Adrenal gland (tissue), 5 donors: ENCODE measurements around the gene DCTN1.

Experiments
- POLR2A ChIP-seq, 2 donors: fragments of 450-650 bp; IDR thresholded peaks; one replicate each; pipeline ENCODE4 v1.6.1; 2017; ENCODE audit warnings: antibody characterized with exemption in 2 of 2, mild to moderate bottlenecking in 2 of 2, moderate library complexity in 1 of 2
- TF ChIP-seq, protein P1 (sequence below), 6 experiments: fragments of 450-650 bp in 4 of 6; fragments of 200-600 bp in 2 of 6; sonication (generic) in 1 of 6; IDR thresholded peaks; 1 replicate in 5 of 6; 2 replicates in 1 of 6; pipeline versions ENCODE4 v1.5.1 to v1.8.0; 2016 to 2021; ENCODE audit warnings: antibody characterized with exemption in 6 of 6, mild to moderate bottlenecking in 2 of 6, moderate library complexity in 1 of 6
- donor health status: DM: no; HTN: no; CAD: no.

GRCh38 chr2:74328573-74328972 lies 51.5 kb downstream of the DCTN1 start:
- TF ChIP-seq, protein P1, sequence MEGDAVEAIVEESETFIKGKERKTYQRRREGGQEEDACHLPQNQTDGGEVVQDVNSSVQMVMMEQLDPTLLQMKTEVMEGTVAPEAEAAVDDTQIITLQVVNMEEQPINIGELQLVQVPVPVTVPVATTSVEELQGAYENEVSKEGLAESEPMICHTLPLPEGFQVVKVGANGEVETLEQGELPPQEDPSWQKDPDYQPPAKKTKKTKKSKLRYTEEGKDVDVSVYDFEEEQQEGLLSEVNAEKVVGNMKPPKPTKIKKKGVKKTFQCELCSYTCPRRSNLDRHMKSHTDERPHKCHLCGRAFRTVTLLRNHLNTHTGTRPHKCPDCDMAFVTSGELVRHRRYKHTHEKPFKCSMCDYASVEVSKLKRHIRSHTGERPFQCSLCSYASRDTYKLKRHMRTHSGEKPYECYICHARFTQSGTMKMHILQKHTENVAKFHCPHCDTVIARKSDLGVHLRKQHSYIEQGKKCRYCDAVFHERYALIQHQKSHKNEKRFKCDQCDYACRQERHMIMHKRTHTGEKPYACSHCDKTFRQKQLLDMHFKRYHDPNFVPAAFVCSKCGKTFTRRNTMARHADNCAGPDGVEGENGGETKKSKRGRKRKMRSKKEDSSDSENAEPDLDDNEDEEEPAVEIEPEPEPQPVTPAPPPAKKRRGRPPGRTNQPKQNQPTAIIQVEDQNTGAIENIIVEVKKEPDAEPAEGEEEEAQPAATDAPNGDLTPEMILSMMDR (IDR thresholded peaks at IDR 0.05): no peak
- TF ChIP-seq POLR2A (IDR thresholded peaks at IDR 0.05): no peak
